Myocyte (in vitro differentiated cells): Measurements from ENCODE around the gene MED12L. TPM values are rescaled to one million over a fixed set of nuclear protein-coding genes. Genes with fewer than 3 reads are reported as not detected.
"Not testable (repeated sequence)": the region's sequence is repeated elsewhere in the genome, so short reads cannot be mapped to it uniquely, and the experiment has no call there.

Experiments used
- DNase-seq: peaks from one replicate; pipeline ENCODE4 v3.0.0-alpha.2; 2012; ENCODE audit warnings: low read depth
- total RNA-seq: library from RNA; depleted of rRNA; stranded (reverse); fragments of >200 nt; gene quantifications from 2 replicates; pipeline ENCODE4 v1.2.3, GENCODE V29; 2014

MED12L gene
- total RNA-seq, 1 donor from 2014 or later = not detected

GRCh38 chr3:151242006-151242405 lies 156.5 kb downstream of the MED12L start:
- not testable (repeated sequence) for DNase-seq

- DNase-seq = no peak
Measured at GRCh38 chr3:151248772-151249337, 163.4 kb downstream of the MED12L start.

GRCh38 chr3:151256749-151257148 lies 171.3 kb downstream of the MED12L start:
- DNase-seq = no peak

- no peak for DNase-seq
Measured at GRCh38 chr3:151259664-151260063, 174.2 kb downstream of the MED12L start.

- DNase-seq = no peak
Measured at GRCh38 chr3:151262871-151263525, 177.5 kb downstream of the MED12L start.

- no peak for DNase-seq
Measured at GRCh38 chr3:151264605-151265004, 179.1 kb downstream of the MED12L start.

GRCh38 chr3:151265166-151265565 lies 179.7 kb downstream of the MED12L start:
- no peak for DNase-seq

GRCh38 chr3:151265866-151266265 lies 180.4 kb downstream of the MED12L start:
- no peak for DNase-seq

GRCh38 chr3:151267066-151267465 lies 181.6 kb downstream of the MED12L start:
- no peak for DNase-seq

- no peak for DNase-seq
Measured at GRCh38 chr3:151268267-151269235, 183.1 kb downstream of the MED12L start.

GRCh38 chr3:151269631-151270030 lies 184.2 kb downstream of the MED12L start:
- no peak for DNase-seq

GRCh38 chr3:151275091-151275490 lies 189.6 kb downstream of the MED12L start:
- DNase-seq = no peak

GRCh38 chr3:151276038-151276686 lies 190.7 kb downstream of the MED12L start:
- no peak for DNase-seq

GRCh38 chr3:151276687-151277042 lies 191.2 kb downstream of the MED12L start:
- DNase-seq = no peak

- DNase-seq = no peak
Measured at GRCh38 chr3:151278230-151278629, 192.8 kb downstream of the MED12L start, which contains the start of gene P2RY14. Gene P2RY14 (minus strand): TSS chr3:151278542. CDS start chr3:151214316, 64,226 bp downstream.

- no peak for DNase-seq
Measured at GRCh38 chr3:151281671-151282324, 196.3 kb downstream of the MED12L start.

GRCh38 chr3:151282921-151283320 lies 197.5 kb downstream of the MED12L start:
- DNase-seq = peak; percentile 57

GRCh38 chr3:151283387-151283786 lies 197.9 kb downstream of the MED12L start:
- DNase-seq = no peak

GRCh38 chr3:151283907-151284461 lies 198.5 kb downstream of the MED12L start:
- peak; percentile 51 for DNase-seq

- no peak for DNase-seq
Measured at GRCh38 chr3:151285940-151286339, 200.5 kb downstream of the MED12L start.

- DNase-seq = no peak
Measured at GRCh38 chr3:151289445-151289844, 204.0 kb downstream of the MED12L start.
